Measurements from ENCODE around the gene BEAN1. TPM values are rescaled to one million over a fixed set of nuclear protein-coding genes. Genes with fewer than 3 reads are reported as not detected.

BEAN1 gene
- total RNA-seq, 1 experiment from 2014 or later: 0.24 TPM

GRCh38 chr16:66454751-66455150, 27.7 kb downstream of the BEAN1 start:
- Histone ChIP-seq H2BK120ac (ENCODE audit: low read depth, low read length, poor library complexity, severe bottlenecking) (no peak overlapping the region), H4K8ac (replicated peaks; ENCODE audit: insufficient read length, low read depth, low read length) (no peak overlapping the region), H3K9me3 (ENCODE audit: control insufficient read depth, low read depth, low read length) (no peaks in the 10 kb centered on the region), H3K79me2 (ENCODE audit: insufficient read depth, low read length) (no peaks in the 10 kb centered on the region), H4K5ac (ENCODE audit: insufficient read length, low read depth, low read length) (no peak overlapping the region), H2AFZ (ENCODE audit: low read length) (no peak overlapping the region), H4K20me1 (ENCODE audit: control insufficient read depth, insufficient read depth, insufficient read length) (no peaks in the 10 kb centered on the region), H3K4ac (ENCODE audit: low read depth, low read length) (no peak overlapping the region), H3K56ac (ENCODE audit: insufficient read length, low read depth, low read length) (no peak overlapping the region), H3K9ac (ENCODE audit: extremely low read depth, insufficient read length, low read length) (no peak overlapping the region), H3K14ac (ENCODE audit: insufficient read depth, low read length) (no peak overlapping the region), H2BK15ac (ENCODE audit: low read depth, low read length) (no peak overlapping the region), H2BK20ac (ENCODE audit: low read depth, low read length, poor library complexity, severe bottlenecking) (no peak overlapping the region), H3K23me2 (ENCODE audit: insufficient read length, low read depth, low read length, poor library complexity, severe bottlenecking) (no peaks in the 10 kb centered on the region), H3K4me1 (ENCODE audit: insufficient read depth, low read length) (no peaks in the 10 kb centered on the region), H3K4me2 (ENCODE audit: insufficient read depth, insufficient read length, low read length) (no peak overlapping the region), H4K91ac (ENCODE audit: insufficient read length, low read depth, low read length) (no peak overlapping the region), H3T11ph (ENCODE audit: low read length) (no peak overlapping the region), H2BK12ac (ENCODE audit: insufficient read length, low read depth, low read length) (no peak overlapping the region), H2BK5ac (ENCODE audit: insufficient read length, low read length) (no peak overlapping the region), H3K27me3 (ENCODE audit: insufficient read depth, low read length) (no peaks in the 10 kb centered on the region), H3K23ac (ENCODE audit: insufficient read length, low read depth, low read length) (no peak overlapping the region), H3K79me1 (ENCODE audit: insufficient read depth, low read depth, low read length, poor library complexity, severe bottlenecking) (no peaks in the 10 kb centered on the region), H3K27ac (ENCODE audit: insufficient read length, low read depth, low read length) (no peak overlapping the region), H3K18ac (ENCODE audit: insufficient read length, low read depth, low read length) (no peak overlapping the region), H2AK5ac (ENCODE audit: insufficient read length, low read length) (no peak overlapping the region)
- Mint-ChIP-seq H3K36me3 (ENCODE audit: insufficient read depth in 1 of 3, low read depth in 3 of 3) (no peaks in the 10 kb centered on the region), H3K9me3 (no peaks in the 10 kb centered on the region), H3K4me3 (no peak overlapping the region), H3K4me1 (peaks cover 10 to 17% of the 10 kb centered on the region in 2 experiments), H3K27ac (no peak overlapping the region), H3K27me3 (ENCODE audit: low read depth) (peaks cover 8% of the 10 kb centered on the region)
- DNase-seq: no peak
- TF ChIP-seq CTCF (conservative IDR thresholded peaks at IDR 0.05): no peak
- no CpG with 5 or more reads among the region's 1 CpG for WGBS (ENCODE audit: extremely low coverage, insufficient read length, low lambda C conversion rate)
